NCI-H1694 (cell line): ENCODE data around the gene ANKFY1.
"Not testable (repeated sequence)": the region's sequence is repeated elsewhere in the genome, so short reads cannot be mapped to it uniquely, and the experiment has no call there.

Experiments used
- DNase-seq: peaks from one replicate; lab custom pipeline; 2025; lab: John Stamatoyannopoulos, UW

Gene ANKFY1

DNA sequence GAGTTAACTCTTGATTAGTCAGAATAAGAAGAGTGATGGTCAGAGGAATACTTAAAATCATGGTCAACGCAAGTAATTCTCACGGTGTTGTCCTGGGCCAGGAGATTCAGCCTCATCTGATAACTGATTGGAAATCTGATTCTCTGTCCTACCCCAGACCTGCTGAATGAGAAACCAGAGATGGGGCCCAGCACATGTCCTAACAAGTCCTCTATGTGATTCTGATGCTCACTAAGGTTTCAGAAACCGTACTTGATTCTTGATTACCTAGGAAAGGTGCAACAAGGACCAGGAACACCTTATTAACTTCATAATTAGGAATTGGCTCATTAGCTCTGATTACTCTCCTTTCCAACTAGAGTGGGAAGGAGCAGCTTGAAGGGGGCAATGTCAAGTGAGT lies 44.5 kb downstream of the ANKFY1 start:
- DNase-seq = no peak

DNA sequence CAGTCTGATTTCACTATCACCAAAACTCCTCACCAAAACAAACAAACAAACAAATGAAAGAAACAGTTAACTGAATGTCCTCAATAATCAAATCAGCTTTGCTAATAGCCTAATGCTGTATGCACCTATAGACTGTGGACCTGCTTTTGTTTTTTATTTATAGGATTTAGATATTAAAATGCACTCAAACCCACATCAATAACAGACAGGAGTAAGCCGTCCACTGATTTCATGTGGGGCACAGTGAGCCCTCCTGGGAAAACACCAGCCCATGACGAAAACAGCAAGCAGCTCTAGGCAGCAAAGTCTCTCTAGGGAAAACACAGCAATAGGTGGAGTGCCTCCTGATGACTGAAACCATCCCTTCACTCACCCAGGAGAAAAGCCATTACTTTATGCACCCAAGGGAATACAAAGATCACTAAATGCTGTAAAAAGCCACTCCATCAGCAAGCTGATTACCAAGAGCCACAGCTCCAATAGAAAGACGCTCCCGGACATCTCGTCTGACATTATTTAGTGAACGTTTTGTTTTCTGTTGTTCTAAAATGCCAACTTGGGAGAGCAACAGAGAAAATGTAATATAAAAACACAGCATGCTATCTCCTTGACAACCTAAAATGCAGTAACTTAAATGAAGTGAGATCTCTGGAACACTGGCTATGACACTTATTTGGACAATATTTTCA lies 47.8 kb downstream of the ANKFY1 start:
- DNase-seq = no peak

DNA sequence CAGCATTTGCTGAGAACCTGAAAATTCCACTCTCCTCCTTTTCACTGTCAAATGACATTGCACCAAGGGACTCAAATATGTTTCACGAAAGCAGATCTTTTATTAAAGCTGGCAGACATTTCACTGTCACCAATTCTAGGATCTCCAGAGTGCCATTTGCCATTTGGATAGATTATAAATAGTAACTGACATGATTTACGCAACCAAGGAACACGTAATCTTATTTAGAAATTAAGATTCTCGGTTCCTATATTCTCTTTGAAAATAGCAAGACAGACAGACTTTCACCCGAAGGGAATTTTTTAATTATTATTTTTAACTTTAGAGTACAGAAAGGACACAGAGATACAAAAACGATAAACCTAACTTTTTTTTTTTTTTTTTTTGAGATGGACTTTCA lies 49.6 kb downstream of the ANKFY1 start:
- DNase-seq = no peak

DNA sequence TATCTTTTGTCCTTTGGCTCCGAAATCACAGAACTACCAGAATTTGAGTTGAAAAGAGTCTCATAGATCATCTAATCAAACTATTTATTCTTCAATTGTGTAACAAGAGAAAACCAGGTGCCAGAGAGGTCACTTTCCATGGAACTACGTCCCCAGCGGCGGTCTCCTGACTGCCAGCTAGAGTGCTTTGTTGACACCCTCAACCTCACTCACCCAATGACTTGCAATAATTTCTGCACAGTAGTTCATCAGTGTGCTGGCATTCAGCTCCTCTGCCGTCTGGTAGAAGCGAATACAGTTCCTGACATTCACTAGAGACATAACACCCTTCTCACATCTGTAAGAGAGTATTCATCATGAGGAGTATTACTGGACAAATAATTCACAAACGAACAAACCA lies 54.2 kb downstream of the ANKFY1 start:
- DNase-seq = no peak

DNA sequence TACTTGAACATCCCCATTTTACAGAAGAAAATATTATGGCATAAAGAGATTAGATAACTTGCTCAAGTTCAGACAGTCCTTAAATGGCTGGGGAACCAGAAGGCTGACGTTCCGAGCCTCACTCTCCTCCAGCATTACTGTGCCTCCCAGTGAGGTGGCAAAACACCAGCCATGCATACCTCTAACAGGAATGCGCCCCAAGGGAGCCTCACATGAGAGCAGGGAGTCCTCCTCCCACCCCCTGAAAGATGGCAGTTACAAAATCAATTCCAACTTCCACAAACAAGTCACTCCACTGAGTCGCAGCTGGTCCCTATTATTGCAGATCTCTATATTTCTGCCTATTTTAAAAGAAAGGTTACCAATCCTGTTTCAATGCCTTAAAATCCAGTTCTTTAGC lies 55.5 kb downstream of the ANKFY1 start:
- DNase-seq = no peak

DNA sequence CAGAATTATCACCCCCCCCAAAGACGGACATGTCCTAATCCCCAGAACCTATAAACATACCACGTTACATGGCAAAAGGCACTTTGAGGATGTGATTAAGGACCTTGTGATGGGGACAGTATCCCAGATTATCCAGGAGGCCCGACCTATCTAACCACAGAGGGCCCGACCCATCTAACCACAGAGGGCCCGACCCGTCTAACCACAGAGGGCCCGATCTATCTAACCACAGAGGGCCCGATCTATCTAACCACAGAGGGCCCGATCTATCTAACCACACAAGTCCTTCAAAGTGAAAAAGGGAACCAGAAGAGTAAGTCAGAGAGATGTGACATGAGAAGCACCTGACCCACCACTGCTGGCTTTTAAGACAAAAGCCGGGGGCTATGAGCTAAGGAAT lies 56.8 kb downstream of the ANKFY1 start:
- DNase-seq = no peak

DNA sequence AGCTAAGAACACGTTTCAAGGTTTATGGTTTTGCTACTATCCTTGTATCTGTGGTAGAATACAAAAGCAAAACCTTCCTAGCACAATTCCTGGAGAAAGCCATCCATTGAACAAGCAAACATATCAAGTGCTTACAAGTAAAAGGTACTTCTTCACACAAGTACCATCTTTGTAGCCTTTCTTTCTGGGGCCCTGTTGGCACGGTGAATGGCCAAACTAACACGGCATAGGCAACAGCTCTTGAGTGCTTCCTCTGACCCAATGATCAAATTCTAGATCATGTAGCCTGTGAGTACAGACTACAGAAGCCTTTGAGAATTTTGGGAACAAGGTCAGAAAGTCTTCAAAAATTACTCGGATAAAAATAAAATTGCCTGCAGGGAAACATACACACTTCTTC lies 57.9 kb downstream of the ANKFY1 start:
- no peak for DNase-seq

DNA sequence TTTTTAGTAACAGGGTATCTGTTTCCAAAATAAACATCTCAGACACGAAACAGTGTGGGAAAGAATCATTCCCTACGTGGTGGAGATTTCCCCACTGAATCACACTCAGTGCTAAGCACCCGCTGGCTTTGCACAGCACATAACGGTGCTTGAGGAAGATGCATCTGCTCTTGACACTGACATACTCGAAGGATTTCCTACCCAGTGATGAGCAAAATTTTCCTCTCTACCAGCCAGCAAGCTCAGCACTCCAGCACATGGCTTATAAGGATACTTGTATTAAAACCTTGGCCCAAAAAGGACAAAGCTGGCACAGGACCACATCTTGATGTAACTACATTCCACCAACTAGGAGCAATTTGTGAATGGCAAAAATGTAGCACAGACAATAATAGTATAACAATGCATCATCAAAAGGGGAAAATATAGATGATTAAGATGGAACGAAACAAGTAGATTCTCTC lies 59.0 kb downstream of the ANKFY1 start:
- no peak for DNase-seq

DNA sequence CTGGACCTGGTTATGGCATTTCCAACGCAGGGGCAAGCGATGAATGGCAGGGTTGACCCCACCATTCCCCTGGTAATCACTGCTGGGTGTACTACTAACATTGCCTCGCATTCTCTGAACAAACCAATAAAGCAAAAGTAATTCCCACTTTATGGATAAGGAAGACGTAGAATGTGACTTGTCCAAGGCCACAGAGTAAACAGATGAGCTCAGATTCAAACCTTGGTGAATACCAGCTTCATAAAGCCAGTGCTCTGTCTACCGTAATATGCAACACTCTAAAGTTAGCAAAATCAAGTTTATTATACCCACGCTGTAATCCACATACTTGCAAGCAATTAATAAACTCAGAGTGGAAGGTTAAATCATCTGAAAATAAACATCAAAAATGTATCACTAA lies 59.6 kb downstream of the ANKFY1 start:
- DNase-seq = no peak

DNA sequence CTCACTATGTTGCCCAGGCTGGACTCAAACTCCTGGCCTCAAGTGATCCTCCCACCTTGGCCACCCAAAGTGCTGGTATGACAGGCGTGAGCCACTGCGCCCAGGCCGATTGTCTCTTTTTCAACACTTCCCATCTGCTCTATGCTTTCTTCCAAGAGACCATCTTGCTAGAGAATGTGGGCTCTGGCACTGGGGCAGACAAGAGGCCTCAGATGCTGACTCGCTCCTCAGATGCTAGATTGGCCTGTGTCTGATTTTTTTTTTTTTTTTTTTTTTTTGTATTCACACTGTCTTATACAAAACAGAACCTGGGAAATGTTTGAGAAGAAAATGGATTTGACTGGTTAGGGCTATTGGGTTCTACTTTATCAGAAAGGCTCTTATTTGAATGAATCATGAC lies 62.6 kb downstream of the ANKFY1 start:
- no peak for DNase-seq

DNA sequence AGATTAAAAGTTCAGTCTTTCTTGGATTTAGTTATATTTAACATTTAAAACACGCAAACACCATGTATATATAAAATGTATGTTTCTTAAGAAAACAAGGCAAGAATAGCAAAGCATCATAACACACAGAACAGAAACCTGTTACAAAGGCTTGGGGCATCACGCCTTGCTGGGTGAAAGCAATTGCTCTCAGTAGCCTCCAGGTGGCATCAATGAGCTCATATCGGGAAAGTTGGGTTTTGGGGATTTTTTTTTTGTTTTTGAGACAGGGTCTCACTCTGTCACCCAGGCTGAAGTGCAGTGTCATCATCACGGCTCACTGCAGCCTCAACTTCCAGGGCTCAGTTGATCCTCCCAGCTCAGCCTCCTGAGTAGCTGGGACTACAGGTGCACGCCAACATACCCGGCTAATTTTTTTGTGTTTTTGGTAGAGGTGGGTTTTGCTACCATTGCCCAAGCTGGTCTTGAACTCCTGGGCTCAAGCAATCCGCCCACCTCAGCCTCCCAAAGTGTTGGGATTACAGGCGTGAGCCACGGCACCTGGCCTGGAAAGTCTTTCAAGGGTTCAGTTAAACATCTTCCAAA lies 63.9 kb downstream of the ANKFY1 start:
- peak; percentile 12 for DNase-seq

DNA sequence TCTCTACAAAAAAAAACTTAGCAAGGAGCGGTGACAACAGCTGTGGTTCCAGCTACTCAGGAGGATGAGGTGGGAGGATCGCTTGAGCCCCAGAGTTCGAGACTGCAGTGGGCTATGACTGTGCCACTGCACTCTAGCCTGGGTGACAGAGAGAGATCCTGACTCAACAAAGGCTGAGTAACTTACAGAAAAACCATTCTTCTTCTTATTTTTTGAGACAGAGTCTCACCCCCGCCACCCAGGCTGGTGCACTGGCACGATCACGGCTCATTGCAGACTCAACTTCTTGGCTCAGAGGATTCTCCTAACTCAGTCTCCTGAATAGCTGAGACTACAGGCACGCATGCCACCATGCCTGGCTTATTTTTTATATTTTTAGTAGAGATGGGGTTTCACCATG lies 64.8 kb downstream of the ANKFY1 start:
- no peak for DNase-seq

DNA sequence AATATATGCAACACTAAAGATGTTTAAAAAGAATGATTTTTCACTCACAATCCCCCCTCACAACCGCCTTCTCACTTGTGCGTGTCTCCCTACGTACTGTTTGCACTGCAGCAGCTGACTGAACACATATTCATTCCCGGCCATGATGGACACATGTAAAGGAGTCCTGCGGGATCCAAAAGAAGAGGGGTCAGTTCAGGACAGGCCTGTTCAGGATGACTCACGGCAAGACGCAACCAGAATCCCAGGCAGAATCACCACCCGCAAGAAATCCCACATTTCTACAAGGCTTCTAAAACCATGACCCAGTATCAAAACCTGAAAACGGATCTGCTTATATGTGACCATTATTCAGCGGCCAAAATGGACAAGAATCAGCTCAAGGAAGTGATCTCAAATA lies 68.5 kb downstream of the ANKFY1 start:
- DNase-seq = no peak

DNA sequence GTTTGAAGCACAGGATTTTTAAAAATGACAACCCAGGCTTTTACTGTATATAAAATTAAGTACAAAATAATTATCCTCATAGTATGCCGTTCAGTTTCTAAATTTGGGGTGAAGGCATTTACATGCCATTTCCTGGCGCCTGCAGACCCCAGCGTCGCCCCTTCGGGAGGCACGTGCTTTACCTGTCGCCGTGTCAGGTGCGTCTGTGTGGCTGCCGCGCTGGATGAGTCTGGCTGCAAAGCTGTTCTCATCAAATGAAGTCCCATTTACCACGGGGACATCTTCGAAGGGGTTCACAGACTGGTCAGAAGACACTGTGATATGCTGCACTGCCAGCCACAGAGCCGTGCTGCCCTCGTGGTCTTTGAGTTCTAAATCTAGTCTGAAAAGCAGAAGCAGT lies 69.0 kb downstream of the ANKFY1 start:
- DNase-seq = no peak

DNA sequence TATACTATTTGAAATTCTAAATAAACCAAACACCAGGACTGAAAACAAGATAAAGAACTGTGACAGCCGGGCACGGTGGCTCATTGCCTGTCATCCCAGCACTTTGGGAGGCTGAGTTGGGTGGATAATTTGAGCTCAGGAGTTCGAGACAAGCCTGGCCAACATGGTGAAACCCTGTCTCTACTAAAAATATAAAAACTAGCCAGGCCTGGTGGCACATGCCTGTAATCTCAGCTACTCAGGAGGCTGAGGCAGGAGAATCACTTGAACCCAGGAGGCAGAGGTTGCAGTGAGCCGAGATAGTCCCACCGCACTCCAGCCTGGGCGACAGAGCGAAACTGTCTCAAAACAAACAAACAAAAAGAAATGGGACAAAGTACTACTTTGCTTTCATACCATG lies 73.0 kb downstream of the ANKFY1 start:
- DNase-seq = not testable (repeated sequence)

DNA sequence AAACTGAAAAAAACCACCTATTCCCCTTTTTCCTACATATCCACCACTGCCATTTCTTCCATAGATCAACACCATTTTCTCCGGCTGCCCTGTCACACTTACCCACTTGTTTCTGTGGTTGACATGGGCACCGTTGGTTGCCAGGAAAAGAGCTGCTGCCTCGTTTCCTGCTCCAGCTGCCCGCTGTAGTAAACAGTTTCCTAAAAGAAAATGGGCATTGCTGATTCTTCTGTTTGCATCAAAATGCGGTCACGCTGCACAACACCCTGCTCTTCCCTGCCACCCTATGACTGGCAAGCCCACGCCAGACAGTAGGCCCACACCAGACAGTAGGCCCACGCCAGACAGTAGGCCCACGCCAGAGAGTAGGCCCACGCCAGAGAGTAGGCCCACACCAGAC lies 74.5 kb downstream of the ANKFY1 start:
- DNase-seq = no peak

DNA sequence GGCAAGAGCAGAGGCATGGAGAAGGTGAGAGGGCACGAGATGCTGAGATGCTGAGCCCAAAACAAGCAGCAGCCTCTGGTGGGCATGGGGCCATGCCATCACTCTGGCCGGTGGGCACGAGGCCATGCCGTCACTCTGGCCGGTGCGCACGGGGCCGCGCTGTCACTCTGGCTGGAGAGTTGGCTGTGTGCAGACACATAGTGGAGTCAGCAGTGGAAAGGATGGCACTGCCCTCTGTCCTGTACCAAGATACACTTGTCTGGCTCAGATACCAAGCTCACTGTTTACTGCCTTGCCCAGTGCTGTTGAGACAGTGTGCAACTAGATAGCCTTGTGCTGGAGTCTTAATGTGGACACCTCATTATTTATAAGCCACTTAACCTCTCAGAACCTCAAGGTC lies 75.7 kb downstream of the ANKFY1 start:
- no peak for DNase-seq

DNA sequence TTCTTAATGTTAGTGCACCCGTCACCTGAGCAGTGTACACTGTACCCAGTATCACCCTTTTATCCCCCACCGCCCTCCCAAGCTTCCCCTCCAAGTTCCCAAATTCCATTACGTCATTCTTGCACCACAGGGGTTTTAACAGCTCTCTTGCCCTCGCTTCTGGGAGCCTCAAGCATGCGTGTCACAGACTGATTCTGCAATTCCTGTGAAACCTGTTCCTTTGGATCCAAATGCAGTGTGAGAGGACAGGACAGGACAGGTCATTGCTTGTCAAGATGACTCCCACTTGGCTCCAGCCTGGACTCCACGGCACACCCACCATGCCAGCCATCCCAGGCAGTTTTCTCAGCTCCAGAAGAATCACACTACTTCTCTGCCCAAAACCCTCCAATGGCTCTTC lies 76.7 kb downstream of the ANKFY1 start:
- DNase-seq = no peak

DNA sequence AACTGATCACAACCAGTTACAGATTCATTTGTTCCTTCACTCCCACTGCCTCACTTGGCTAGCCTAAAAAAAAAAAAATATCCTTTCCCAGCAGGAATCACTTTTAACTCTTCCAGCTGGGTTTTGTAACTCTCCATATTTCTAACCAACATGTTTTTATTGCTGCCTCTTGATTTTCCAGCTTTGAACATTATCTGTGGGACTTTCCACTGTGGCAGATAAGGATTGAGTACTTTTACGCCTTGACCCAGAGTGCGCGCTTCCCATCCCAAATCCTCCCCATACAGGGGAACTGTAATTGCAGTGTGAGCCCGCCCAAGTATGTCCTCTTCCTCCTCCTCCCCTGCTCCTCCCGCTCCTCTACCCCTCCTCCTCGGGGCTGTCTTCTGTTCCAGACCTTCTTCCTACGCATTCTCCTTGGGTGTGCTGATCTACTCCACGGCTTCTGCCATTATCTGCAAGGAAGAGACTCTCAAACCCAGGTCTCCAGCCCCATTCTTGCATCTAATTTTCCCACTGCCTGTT lies 77.4 kb downstream of the ANKFY1 start:
- no peak for DNase-seq

DNA sequence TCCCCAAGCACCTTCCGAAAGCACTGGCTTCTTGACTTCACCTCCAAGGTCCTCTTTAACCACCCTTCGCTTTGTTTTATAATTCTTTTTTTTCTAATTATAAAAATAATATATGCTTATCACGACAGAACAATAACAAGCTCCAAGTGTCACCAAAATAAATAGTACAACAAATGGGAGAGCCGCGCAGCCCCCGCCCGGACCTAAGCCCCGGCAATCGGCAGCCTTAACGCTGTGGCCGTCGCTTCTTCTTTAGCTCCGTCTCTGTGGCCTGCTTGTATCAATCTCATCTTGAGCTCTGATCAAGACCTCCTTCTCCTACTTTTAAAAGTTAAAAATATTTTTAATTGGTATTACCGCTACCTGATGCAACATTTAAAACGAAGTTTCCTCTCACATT lies 78.1 kb downstream of the ANKFY1 start:
- no peak for DNase-seq

DNA sequence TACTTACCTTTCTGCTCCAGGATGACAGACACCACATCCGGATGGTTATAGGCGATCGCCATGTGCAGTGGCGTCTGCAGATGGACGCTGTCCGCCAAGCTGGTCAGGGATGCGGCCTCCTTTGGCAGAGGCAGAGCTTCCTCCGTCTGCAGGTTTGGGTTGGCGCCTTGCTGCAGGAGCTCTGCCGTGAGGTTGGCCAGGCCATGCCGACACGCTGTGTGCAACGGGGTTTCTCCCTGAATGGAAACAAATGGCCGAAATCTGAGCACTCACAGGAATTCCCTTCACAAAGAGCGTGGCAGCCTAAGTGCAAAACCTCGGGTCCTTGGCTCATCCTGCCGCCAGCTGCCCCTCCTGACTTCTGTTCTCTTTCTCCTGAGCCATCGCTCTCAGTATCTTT lies 79.0 kb downstream of the ANKFY1 start:
- DNase-seq = no peak

DNA sequence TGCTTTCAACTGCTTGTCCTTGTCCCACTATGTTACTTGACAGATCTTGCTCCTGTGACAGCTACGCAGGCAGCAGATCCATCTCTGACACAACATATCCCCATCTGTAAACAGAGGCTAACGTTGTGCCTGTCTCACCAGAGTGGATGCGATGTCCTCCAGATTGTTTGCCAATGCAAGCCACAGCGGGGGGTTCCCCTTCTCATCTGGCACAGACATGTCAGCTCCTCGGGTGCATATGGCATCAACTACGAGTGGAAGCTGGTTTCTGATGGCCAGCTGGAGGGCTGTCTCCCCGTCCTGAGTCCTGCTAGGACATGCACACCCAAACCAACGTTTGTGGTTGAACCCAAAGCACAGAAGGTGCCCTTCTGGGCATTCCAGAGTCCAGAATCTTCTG lies 81.7 kb downstream of the ANKFY1 start:
- peak; percentile 39 for DNase-seq

DNA sequence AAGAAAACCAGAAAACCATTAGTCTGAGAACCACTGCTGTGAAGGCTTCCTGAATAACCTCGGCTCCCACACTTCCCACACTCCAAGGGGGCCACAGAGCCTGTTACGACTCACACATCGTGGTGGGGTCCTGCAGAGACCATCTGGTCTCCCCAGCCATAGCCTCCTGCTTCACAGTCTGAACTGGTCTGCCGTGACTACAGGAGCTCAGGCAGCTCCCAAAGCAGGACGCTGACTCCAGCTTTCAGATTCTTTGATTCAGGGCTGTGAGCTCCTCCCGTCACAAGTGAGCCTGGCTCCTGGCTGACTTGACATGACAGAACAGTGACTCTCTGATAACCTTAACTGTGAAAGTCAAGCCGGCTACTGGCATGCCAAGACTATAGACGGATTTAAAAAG lies 83.0 kb downstream of the ANKFY1 start:
- DNase-seq = no peak

DNA sequence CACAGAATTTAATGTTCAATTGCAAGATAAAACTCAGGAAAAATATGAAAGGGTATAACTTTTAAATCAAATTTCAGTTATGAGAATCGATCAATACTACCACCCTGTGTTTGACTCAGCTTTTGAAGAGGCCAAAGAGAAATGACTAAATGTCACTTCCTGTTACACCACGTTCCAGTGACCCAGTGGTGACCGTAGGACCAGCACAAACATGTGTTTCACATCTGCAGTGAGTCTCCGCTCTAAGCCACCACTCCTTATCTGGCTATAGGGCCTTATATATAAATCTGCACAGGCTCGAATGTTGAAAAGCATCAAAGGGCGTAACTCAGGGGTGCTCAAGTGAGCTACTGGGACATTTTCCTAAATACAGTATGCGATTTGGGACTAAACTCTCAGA lies 84.7 kb downstream of the ANKFY1 start:
- no peak for DNase-seq
